AG04450 (cell line): ENCODE data around the gene AK8. TPM values are rescaled to one million over a fixed set of nuclear protein-coding genes. Genes with fewer than 3 reads are reported as not detected.

ENCODE experiments used
- CTCF ChIA-PET: fragments of 300-600, 350-600 bp; formaldehyde crosslinking; extraction: SDS; loops from one replicate; lab custom pipeline; 2022; ENCODE audit warnings: antibody characterized with exemption, inconsistent platforms; lab: Charles Lee
- POLR2A ChIA-PET: fragments of 350-600 bp; formaldehyde crosslinking; extraction: SDS; loops from one replicate; lab custom pipeline; 2021; ENCODE audit warnings: antibody characterized with exemption, inconsistent platforms; lab: Yijun Ruan, JAX
- DNase-seq: peaks from one replicate; pipeline ENCODE4 v3.0.0-alpha.2; 2011; ENCODE audit warnings: low read depth, low spot score
- H3K27ac ChIP-seq: one replicate; pipeline ENCODE4 v1.5.1; 2012; ENCODE audit warnings: low read depth, low read length, control low read depth
- H3K27me3 ChIP-seq: one replicate; pipeline ENCODE4 v1.6.0; 2012; ENCODE audit warnings: low read length; ENCODE audit not compliant: control insufficient read depth, insufficient read depth
- H3K4me3 ChIP-seq: 2 replicates; pipeline ENCODE4 v1.5.1; 2011; ENCODE audit warnings: mild to moderate bottlenecking, low read depth, low read length, control low read depth
- H3K9me3 ChIP-seq: 2 replicates; pipeline ENCODE4 v1.5.1; 2012; ENCODE audit warnings: low read length; ENCODE audit not compliant: control insufficient read depth, insufficient read depth
- polyA plus RNA-seq: library from polyadenylated mRNA; depleted of rRNA; stranded (reverse); fragments of >200 nt; gene quantifications from 2 replicates; pipeline ENCODE4 v1.2.3, GENCODE V29; 2011
- TF ChIP-seq, protein P1 (sequence below): IDR thresholded peaks from 2 replicates; pipeline ENCODE4 v1.5.1; 2011; ENCODE audit warnings: low read depth, low read length, control low read depth, inconsistent platforms

The AK8 gene
- polyA plus RNA-seq, 1 experiment, result 0.14 TPM

DNA sequence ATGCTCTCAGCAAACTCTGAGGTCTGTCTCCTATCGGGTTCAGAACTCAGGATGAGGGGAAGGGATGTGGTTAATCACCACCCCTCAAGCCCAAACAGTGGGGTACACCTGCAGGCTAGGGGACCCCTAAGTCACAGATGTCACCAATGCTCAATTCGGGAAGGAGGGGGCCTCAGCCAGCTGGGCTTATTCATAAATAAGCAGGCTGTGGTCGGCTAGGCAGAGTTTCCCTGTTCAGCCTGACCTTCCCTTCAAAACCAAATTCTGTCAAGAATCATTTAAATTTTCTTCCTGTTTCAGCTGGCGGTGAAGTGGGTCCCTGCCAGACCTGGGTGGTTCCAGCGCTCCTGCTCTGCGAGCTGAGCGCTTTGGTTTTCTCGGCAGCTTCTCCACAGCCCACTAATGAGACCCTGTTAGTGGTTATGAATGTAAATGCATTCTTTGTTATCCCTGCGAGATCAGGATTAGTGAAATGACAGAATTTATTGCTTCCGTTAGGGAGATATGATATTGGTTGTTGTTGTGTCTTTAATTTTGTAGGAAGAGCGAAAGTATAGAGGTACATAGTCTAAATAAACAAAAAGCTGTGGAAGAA is 68.3 kb downstream of the AK8 start:
- Histone ChIP-seq H3K27ac (no peak overlapping the region), H3K4me3 (no peak overlapping the region), H3K27me3 (peaks cover 33% of the 10 kb centered on the region), H3K9me3 (no peaks in the 10 kb centered on the region)
- TF ChIP-seq, protein P1, sequence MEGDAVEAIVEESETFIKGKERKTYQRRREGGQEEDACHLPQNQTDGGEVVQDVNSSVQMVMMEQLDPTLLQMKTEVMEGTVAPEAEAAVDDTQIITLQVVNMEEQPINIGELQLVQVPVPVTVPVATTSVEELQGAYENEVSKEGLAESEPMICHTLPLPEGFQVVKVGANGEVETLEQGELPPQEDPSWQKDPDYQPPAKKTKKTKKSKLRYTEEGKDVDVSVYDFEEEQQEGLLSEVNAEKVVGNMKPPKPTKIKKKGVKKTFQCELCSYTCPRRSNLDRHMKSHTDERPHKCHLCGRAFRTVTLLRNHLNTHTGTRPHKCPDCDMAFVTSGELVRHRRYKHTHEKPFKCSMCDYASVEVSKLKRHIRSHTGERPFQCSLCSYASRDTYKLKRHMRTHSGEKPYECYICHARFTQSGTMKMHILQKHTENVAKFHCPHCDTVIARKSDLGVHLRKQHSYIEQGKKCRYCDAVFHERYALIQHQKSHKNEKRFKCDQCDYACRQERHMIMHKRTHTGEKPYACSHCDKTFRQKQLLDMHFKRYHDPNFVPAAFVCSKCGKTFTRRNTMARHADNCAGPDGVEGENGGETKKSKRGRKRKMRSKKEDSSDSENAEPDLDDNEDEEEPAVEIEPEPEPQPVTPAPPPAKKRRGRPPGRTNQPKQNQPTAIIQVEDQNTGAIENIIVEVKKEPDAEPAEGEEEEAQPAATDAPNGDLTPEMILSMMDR, result no peak
- ChIA-PET CTCF (no interaction called here), POLR2A (no interaction called here)
- no peak for DNase-seq

DNA sequence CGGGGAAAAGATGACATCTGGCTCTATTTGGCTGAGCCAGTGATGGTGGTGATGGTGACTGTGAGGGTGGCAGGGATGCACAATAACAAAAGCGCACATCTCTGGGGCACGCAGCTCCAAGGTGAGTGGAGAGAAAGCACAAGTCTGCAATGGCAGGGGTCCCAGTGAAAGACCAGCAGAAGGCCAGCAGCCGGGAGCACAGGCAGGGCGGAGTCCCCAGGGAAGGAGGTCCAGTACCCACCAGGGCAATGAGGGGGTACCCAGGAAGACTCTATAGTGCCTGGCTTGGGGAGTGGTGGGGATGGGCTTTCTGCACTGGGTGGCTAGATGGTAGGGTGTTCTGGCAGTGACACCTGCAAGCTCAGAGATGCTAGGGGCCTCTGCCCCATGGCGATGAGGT is 69.4 kb downstream of the AK8 start:
- no peak for DNase-seq
- ChIA-PET CTCF (interaction anchor here (1.5 kb wide), 1 partner anchor 94 kb away, joined by 4 read pairs; no protein-coding TSS in a partner anchor), POLR2A (no interaction called here)
- Histone ChIP-seq H3K9me3 (no peaks in the 10 kb centered on the region), H3K4me3 (no peak overlapping the region), H3K27ac (no peak overlapping the region), H3K27me3 (peaks cover 36% of the 10 kb centered on the region)
- TF ChIP-seq, protein P1, result no peak

DNA sequence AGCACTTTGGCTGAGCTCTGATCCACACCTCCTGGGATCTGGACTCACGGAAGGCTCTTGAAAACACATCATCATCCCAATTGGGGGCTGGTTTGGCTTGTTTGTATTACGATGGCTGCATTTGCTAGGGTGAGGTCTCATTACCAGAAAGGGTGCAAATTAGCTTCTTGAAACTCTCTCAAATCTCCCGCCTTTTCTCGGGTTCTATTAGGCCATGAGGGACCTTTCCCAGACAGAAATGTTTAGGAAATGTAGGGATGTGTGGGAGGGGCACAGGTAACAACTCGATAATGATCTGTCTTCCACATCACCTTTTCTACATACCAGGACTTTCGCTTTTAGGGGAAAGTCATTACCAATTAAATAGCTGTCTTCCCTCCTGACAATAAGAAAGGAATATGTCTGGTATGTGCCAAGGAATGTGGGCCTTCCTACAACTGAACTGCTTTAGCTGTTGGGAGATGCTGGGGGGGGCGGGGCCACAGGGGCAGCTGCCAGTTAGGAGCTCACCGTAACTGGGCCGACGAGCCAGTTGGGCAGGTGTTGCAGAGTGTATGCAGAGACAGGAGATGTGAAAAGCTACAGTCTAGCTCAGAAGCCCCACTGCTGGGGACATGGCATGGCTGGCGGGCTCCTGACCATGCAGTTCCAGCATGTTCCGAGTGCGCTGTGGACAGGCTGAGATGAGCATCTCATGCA is 71.2 kb downstream of the AK8 start:
- ChIA-PET POLR2A (no interaction called here), CTCF (interaction anchor here (1.2 kb wide), 1 partner anchor 95 kb away, joined by 5 read pairs; no protein-coding TSS in a partner anchor)
- H3K9me3 ChIP-seq, result no peaks in the 10 kb centered on the region
- no peak overlapping the region for H3K27ac ChIP-seq
- TF ChIP-seq, protein P1, result no peak
- no peak for DNase-seq
- H3K4me3 ChIP-seq, result no peak overlapping the region
- peaks cover 44% of the 10 kb centered on the region for H3K27me3 ChIP-seq

DNA sequence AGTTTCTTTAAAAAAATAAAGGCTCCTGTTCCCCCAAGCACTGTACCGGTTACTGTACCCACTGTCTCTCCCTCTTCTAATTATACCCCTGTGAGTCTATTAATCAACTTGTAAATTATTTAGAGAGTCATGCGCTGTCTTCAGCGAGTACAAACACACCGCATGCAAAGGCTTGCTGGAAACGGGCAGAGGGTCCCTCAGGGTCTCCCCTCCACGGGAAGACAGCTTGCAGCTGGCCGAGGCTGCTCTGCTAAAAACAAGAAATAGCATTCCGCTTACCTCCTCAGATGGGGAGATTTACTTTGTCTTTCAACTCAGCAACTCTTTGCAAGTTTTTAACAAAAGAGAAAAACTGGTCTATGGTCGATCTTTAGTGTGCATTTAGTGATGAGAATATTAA is 71.8 kb downstream of the AK8 start:
- peaks cover 49% of the 10 kb centered on the region for H3K27me3 ChIP-seq
- H3K27ac ChIP-seq, result no peak overlapping the region
- no peak overlapping the region for H3K4me3 ChIP-seq
- ChIA-PET POLR2A (no interaction called here), CTCF (interaction anchor here (1.2 kb wide), 1 partner anchor 95 kb away, joined by 5 read pairs; no protein-coding TSS in a partner anchor)
- TF ChIP-seq, protein P1, result no peak
- no peak for DNase-seq
- H3K9me3 ChIP-seq, result no peaks in the 10 kb centered on the region
